Sigmoid colon (tissue), 3 donors: ENCODE results near the gene ZFYVE28.

Experiments used
- CTCF ChIP-seq, 4 experiments: fragments of 450-650 bp in 3 of 4; fragments of 200-600 bp in 1 of 4; IDR thresholded peaks; one replicate each; pipeline ENCODE4 v1.5.1; 2016 to 2019; ENCODE audit warnings: antibody characterized with exemption in 4 of 4, mild to moderate bottlenecking in 3 of 4, moderate library complexity in 2 of 4
- POLR2A ChIP-seq, 2 donors: fragments of 450-650 bp; IDR thresholded peaks; one replicate each; pipeline ENCODE4 v1.6.1; 2016; ENCODE audit warnings: antibody characterized with exemption in 2 of 2, mild to moderate bottlenecking in 2 of 2, moderate library complexity in 2 of 2

- TF ChIP-seq CTCF (IDR thresholded peaks at IDR 0.05) (no peak), POLR2A (IDR thresholded peaks at IDR 0.05) (no peak)
Observed at GRCh38 chr4:2277956-2278355, 140.5 kb downstream of the ZFYVE28 start.
